OCI-LY1 (cell line): ENCODE results near the gene SRD5A3.

Source experiments
- H2AFZ ChIP-seq: fragments of 200-600 bp; sonication (generic), shearing (Covaris generic); 2 replicates; pipeline ENCODE4 v1.6.0; 2014; ENCODE audit warnings: antibody characterized with exemption, mild to moderate bottlenecking, low read length
- H3F3A ChIP-seq: fragments of 200-600 bp; sonication (generic), shearing (Covaris generic); 2 replicates; pipeline ENCODE4 v1.6.0; 2014; ENCODE audit warnings: mild to moderate bottlenecking, antibody characterized with exemption, low read length, moderate library complexity; ENCODE audit not compliant: insufficient read depth
- H3K27ac ChIP-seq: fragments of 200-600 bp; sonication (generic); 2 replicates; pipeline ENCODE4 v1.5.1; 2014; ENCODE audit warnings: low read length, mixed run types, mild to moderate bottlenecking, low read depth; ENCODE audit not compliant: poor library complexity, severe bottlenecking
- H3K27me3 ChIP-seq: fragments of 200-600 bp; sonication (generic); 2 replicates; pipeline ENCODE4 v1.6.0; 2014; ENCODE audit warnings: antibody characterized with exemption, mild to moderate bottlenecking, low read length, moderate library complexity; ENCODE audit not compliant: insufficient read depth
- H3K36me3 ChIP-seq: fragments of 200-600 bp; sonication (generic); 2 replicates; pipeline ENCODE4 v1.6.1; 2014; ENCODE audit warnings: mild to moderate bottlenecking, antibody characterized with exemption, low read length, moderate library complexity, mixed read lengths; ENCODE audit not compliant: insufficient read depth
- H3K4me1 ChIP-seq: fragments of 200-600 bp; sonication (generic); 2 replicates; pipeline ENCODE4 v1.5.1; 2014; ENCODE audit warnings: mild to moderate bottlenecking, low read length, moderate library complexity; ENCODE audit not compliant: insufficient read depth, severe bottlenecking
- H3K4me2 ChIP-seq: fragments of 200-600 bp; sonication (generic), shearing (Covaris generic); 2 replicates; pipeline ENCODE4 v1.6.1; 2014; ENCODE audit warnings: low read length
- H3K4me3 ChIP-seq: fragments of 200-600 bp; sonication (generic); 2 replicates; pipeline ENCODE4 v1.5.1; 2014; ENCODE audit warnings: low read length, low read depth, mild to moderate bottlenecking, mixed read lengths; ENCODE audit not compliant: poor library complexity, severe bottlenecking
- H3K79me2 ChIP-seq: fragments of 200-600 bp; shearing (Covaris generic); 2 replicates; pipeline ENCODE4 v1.6.1; 2016; ENCODE audit warnings: mixed run types, low read length, mixed read lengths; ENCODE audit not compliant: insufficient read depth
- H3K9ac ChIP-seq: fragments of 200-600 bp; sonication (generic), shearing (Covaris generic); 2 replicates; pipeline ENCODE4 v1.6.1; 2014; ENCODE audit warnings: mild to moderate bottlenecking, low read length, mixed read lengths
- H3K9me2 ChIP-seq: fragments of 200-600 bp; sonication (generic), shearing (Covaris generic); 2 replicates; pipeline ENCODE4 v1.6.1; 2014; ENCODE audit warnings: low read depth, mild to moderate bottlenecking, low read length, mixed read lengths
- H3K9me3 ChIP-seq: fragments of 200-600 bp; shearing (Covaris generic); 2 replicates; pipeline ENCODE4 v1.6.1; 2014; ENCODE audit warnings: low read length, mixed read lengths
- H4K20me1 ChIP-seq: fragments of 200-600 bp; sonication (generic), shearing (Covaris generic); 2 replicates; pipeline ENCODE4 v1.6.0; 2016; ENCODE audit warnings: mild to moderate bottlenecking, low read length; ENCODE audit not compliant: insufficient read depth
- EZH2 ChIP-seq: fragments of 200-600 bp; sonication (generic), shearing (Covaris generic); IDR thresholded peaks from 2 replicates; pipeline ENCODE4 v1.8.0; 2017; ENCODE audit warnings: borderline replicate concordance, mixed run types, mild to moderate bottlenecking, antibody characterized with exemption, low read length, moderate library complexity, mixed read lengths
- TF ChIP-seq, protein P1 (sequence below): fragments of 200-600 bp; sonication (generic), shearing (Covaris generic); IDR thresholded peaks from 2 replicates; pipeline ENCODE4 v1.5.1; 2017; ENCODE audit warnings: mild to moderate bottlenecking, antibody characterized with exemption, low read length, moderate library complexity, mixed read lengths

The SRD5A3 gene

DNA sequence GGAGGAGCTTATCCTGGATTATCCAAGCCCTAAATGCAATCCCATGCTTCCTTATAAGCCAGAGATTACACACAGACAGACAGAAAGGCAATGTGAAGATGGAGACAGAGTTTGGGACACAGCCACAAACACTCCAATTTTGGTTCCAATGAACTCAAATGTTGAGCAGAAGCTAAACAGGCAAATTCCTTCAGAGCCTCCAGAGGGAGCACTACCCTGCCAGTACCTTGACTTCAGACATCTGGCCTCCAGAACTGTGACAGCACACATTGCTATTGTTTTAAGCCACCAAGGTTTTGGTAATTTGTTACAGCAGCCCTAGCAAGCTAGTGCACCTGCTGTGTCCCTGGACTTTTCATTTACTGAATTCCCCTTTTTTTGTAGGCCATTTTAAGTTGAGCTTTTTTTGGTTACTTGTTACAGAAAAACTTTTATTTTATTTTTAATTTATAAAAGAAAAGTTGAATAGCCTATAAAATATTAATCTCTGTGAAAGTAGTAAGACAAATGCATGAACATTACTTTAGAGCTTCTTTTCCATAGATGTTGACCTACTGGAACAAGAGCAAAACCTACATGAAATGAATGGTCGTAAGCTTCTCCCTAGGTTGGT lies 33.4 kb upstream of the SRD5A3 start:
- H4K20me1 ChIP-seq: no peaks in the 10 kb centered on the region
- no peaks in the 10 kb centered on the region for H3K36me3 ChIP-seq
- TF ChIP-seq, protein P1, sequence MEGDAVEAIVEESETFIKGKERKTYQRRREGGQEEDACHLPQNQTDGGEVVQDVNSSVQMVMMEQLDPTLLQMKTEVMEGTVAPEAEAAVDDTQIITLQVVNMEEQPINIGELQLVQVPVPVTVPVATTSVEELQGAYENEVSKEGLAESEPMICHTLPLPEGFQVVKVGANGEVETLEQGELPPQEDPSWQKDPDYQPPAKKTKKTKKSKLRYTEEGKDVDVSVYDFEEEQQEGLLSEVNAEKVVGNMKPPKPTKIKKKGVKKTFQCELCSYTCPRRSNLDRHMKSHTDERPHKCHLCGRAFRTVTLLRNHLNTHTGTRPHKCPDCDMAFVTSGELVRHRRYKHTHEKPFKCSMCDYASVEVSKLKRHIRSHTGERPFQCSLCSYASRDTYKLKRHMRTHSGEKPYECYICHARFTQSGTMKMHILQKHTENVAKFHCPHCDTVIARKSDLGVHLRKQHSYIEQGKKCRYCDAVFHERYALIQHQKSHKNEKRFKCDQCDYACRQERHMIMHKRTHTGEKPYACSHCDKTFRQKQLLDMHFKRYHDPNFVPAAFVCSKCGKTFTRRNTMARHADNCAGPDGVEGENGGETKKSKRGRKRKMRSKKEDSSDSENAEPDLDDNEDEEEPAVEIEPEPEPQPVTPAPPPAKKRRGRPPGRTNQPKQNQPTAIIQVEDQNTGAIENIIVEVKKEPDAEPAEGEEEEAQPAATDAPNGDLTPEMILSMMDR: peak; percentile 60
- no peak for TF ChIP-seq EZH2
- no peaks in the 10 kb centered on the region for H3K9me2 ChIP-seq
- no peaks in the 10 kb centered on the region for H3K9me3 ChIP-seq
- H2AFZ ChIP-seq: no peak overlapping the region
- no peak overlapping the region for H3K9ac ChIP-seq
- no peaks in the 10 kb centered on the region for H3K27me3 ChIP-seq
- no peak overlapping the region for H3K4me3 ChIP-seq
- H3K4me1 ChIP-seq: no peaks in the 10 kb centered on the region
- no peak overlapping the region for H3K4me2 ChIP-seq
- H3F3A ChIP-seq: no peaks in the 10 kb centered on the region
- no peak overlapping the region for H3K27ac ChIP-seq
- no peaks in the 10 kb centered on the region for H3K79me2 ChIP-seq

DNA sequence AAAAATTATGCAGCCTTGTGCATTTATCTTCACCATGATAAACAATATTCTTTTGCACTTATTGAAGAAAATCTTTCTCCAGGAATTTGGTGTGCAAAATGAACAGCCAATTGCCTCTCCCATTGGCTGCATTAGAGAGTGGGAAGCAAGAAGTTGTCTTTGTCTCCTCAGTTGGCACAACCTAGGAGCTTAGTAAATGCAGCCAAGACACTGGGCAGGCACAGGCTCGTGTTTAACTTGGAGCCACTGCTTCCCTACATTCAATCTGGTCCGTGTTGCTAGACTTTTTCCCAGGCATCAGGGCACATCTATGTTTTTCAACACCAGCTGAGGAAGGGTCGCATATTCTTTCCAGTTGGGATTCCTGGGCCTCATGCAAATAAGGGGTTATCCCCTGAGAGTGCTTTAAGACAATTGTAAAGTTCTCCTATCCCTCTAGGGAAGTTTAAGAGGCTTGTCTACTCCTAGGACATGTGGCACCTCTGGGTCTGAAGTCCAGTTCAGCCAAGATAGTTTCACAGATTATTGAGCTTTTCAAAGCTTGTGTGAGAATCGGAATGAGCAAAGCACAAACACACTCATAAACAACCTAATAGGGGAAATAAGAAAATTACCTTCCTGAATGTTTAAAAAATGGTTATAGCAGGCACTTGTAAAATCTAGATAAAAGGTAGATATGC lies 31.8 kb upstream of the SRD5A3 start:
- Histone ChIP-seq H3K4me3 (no peak overlapping the region), H3K9me2 (no peaks in the 10 kb centered on the region), H3K36me3 (no peaks in the 10 kb centered on the region), H3K9ac (no peak overlapping the region), H3K9me3 (no peaks in the 10 kb centered on the region), H4K20me1 (no peaks in the 10 kb centered on the region), H3K4me2 (no peak overlapping the region), H2AFZ (no peak overlapping the region), H3K4me1 (no peaks in the 10 kb centered on the region), H3K79me2 (no peaks in the 10 kb centered on the region), H3K27me3 (no peaks in the 10 kb centered on the region), H3F3A (no peaks in the 10 kb centered on the region), H3K27ac (no peak overlapping the region)
- TF ChIP-seq, protein P1: no peak
- no peak for TF ChIP-seq EZH2

DNA sequence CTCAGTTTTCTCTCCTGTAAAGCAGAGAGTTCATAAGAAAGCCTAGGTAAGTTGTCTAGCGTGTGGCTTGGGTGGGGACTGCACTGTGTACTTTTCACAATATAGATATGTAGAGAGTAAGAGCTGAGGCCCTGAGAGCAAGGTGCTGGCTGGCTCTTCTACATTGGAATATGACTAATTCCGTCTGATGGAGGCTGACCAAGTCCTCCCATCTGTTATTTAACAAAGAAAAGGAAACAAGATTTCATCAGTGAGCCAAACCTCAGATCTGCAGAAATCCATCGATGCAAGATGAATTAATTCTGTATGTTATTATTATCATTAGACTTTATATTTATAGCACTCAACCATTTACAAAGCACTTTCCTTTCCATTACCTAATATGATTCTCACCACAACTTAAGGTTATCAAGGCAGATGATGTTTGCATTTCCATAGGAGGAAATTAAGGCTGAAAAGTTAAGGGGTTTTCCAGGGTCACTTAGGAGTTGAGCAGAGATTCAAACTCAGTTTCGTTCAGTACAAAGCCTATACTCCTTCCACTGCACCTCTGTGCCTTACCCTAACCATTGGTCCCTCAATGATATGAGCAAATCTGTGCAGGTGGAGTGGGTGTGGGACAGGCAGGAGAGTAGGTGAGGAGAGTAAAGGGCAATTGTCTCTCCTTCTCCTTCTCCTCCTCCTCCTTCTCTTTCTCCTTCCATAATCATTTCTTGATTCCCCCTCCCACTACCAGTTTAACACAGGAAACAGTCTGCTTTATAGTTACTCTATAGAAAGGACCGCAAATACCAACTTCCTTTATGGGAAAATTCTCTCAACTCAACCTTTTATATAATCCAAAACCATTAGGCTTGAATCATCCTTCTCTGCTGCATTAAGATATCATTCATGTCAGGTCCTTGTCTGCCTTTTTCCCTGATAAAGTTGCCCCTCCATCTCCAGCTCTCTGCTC lies 27.6 kb upstream of the SRD5A3 start:
- no peaks in the 10 kb centered on the region for H3F3A ChIP-seq
- H3K9ac ChIP-seq: no peak overlapping the region
- TF ChIP-seq, protein P1: no peak
- no peak for TF ChIP-seq EZH2
- H3K27ac ChIP-seq: no peak overlapping the region
- no peak overlapping the region for H3K4me3 ChIP-seq
- H3K79me2 ChIP-seq: no peaks in the 10 kb centered on the region
- no peaks in the 10 kb centered on the region for H4K20me1 ChIP-seq
- H3K4me2 ChIP-seq: no peak overlapping the region
- H3K36me3 ChIP-seq: no peaks in the 10 kb centered on the region
- no peaks in the 10 kb centered on the region for H3K4me1 ChIP-seq
- no peaks in the 10 kb centered on the region for H3K9me2 ChIP-seq
- H2AFZ ChIP-seq: no peak overlapping the region
- no peaks in the 10 kb centered on the region for H3K27me3 ChIP-seq
- H3K9me3 ChIP-seq: no peaks in the 10 kb centered on the region
